ENCODE measurements around the gene PTPRK.

PTPRK gene

DNA sequence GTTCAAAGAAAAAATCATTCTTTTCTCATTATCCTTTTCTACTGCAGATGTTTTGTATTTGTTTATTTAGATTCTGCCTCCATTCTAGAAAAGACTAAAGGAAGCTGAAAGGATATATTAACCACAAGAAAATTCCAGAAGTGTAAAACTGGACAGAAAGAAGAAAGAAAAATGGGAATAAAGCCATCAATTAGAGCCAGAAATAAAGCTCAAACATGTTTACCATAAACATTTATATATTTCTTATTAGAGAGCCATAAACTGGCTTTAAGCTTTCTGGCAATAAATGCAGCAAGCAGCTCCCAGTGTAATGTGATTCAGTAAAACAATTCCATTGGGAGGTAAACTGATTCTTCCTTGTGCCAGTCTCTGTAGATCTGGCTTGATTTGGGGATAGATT is 244.1 kb downstream of the PTPRK start:
- no peak for DNase-seq

DNA sequence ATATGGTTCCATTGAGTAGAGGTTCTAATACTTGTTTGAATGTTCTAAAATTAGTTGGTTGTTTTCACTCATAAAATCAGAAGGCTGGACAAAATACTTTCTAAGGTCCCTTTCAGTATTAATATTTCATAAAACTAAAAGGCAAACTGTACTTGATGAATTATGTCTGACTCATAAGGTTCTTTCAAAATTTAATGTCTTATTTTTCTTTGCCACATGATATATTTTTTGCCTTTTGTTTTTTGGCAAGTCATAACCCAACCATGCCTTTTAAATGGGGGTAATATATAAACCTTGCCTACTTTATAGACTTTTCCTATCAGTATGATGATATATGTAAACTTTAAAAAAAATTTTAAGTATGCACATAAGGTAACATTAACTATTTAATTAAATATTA is 244.7 kb downstream of the PTPRK start:
- no peak for DNase-seq

DNA sequence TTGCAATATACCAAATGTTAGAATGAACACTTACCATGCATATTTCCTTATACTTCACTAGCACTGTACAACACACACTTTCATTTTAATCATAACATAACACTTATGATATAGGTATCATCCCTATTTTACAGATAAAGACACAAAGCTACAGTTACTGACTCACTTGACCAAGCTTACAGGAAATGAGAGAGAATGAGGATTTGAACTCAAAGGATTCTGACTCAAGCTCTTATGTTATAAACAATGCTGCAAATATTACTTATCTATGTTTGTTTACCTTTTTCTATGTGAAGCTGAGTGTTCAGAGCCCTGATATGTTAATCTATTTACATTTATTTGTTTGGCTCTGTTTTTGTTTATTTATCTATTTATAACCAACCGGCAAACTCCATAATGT is 245.4 kb downstream of the PTPRK start:
- DNase-seq = no peak

DNA sequence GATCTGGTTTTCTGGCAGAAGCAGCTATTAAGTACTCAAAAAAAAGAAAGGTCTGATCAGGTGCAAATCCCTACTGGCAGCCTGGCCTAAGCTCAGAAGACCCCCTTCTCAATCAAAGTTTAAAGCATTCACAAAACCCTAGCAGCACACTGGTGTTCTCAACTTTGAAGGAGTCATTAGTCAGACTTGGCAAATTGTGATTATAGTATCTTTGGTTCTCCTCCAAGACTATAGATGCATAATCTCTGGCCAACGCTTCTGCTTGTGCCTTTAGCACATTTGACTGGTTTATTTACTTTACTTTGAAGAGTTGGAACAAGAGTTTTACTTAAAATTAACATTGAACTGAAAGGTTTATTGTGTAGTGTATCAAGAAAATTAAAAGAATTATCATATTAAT is 248.9 kb downstream of the PTPRK start:
- no peak for DNase-seq

DNA sequence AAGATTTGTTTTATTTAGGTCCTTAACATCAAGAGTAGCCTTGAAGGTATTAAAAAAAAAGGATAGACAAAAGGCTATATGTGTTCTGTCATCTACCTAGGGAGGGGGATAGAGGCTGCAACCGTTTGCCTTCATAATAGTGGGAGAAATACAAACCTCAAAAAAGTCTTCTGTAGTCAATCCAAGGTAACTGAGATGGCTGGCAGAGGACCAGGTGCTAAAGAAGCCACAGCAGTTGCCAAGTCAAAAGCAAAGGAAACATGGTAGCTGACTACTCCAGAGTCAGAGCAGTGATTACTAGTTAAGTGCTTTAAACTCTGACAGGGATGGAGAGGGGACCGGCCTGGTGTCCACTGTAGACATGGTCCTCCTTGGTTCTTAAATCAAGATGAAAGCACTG is 249.4 kb downstream of the PTPRK start:
- DNase-seq = no peak

DNA sequence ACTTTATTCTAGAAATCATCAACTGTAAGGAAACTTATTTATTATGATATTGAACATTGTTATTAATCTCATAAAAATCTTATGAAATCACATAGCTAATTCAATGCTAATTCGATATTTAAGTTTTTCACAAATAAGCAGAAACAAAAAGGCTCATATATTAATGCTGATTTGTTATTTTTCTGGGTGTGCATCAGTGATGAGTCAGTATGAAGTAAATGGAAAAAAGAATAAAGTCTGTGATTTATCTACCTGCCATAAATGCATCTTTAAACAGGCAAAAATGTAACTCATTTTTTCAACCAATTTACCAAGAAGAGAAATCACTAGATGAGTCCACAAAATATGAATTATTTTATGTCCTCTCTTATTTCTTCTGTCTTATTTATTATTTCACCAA is 253.5 kb downstream of the PTPRK start:
- DNase-seq = no peak

DNA sequence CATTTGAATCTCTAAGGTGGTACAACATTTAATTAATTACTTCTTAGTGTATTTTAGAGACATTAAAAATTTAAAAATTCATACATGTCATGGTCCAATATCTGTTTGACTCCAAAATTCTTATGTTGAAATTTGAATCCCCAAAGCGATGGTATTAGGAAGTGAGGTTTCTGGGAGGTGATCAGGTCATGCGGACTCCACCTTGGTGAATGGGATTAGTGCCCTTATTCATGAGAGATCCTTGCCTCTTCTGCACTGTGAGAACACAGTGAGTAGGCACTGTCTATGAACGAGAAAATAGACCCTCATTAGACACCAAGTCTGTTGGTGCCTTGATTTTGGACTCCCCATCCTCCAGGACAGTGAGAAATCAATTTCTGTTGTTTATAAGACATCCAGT is 254.7 kb downstream of the PTPRK start:
- DNase-seq = no peak

DNA sequence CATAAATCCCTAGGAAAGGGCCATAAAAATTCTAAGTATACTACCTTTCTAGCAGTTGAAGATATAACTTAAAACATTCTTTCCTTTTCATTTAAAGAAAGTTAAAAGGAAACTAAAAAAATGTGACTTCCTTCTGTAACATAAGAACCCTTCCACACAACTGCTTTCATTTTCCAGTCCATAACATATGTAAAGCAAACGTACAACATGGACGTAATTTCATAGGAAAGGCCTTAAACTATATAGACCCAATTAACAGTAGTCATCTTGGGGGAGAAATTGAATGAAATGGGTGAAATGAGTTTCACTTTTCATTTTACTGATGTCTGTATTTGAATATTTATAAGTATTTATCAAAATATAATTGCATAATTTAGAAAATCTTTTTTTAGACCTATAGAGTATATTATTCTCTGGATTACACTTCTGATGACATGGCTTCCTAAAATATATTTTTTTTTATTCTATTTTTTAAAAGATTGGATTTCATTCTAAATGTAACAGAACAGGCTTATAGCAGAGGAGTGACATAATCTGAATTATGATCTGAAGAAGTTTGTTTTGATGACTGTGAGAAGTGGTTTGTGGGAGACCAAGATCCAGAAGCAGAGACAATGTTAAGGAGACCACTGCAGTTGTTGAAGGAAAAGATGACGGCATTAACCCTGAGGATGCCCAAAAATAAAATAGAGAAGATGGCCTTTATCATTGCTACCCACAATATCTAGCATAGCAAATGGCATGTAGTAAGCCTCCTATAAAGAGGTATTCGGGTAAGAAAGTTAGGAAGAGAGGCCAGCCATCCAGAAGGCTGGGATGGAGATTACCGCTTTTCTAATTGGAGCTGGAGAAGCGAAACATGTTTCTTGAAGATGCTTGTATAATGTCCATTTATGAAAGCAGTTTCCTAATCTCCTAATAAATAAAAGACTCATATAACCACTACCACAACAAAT is 260.4 kb downstream of the PTPRK start:
- no peak for DNase-seq

DNA sequence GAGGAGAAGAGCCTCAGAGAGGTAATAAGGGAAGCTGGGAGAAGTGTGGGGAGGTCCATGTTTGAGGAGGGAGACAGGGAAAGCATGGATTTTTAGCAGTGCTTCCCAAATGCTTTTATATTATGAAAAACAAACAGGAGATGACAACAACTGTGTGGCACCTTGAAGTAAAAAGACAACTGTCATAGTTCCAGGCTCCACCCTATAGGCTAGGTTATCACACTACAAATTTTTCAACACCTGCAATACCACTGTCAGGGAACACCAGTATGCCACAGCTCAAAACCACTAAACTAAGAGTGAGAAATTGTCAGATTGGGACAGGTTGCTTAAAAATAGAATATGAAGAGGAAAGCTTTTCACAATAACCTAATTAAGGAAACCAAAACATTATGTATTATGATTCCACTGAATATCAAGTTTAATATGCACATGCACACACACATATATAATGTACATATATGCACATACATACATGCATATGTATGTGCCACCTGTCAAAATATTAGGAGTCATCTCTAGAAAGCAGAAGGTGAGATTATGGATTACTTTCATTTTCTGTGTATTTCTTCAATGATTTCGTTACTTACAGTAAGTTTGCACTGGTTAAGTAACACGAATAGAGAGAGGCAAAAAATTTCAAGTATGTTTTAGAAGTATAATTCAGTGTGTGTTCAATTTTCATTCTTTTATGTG is 261.2 kb downstream of the PTPRK start:
- no peak for DNase-seq

DNA sequence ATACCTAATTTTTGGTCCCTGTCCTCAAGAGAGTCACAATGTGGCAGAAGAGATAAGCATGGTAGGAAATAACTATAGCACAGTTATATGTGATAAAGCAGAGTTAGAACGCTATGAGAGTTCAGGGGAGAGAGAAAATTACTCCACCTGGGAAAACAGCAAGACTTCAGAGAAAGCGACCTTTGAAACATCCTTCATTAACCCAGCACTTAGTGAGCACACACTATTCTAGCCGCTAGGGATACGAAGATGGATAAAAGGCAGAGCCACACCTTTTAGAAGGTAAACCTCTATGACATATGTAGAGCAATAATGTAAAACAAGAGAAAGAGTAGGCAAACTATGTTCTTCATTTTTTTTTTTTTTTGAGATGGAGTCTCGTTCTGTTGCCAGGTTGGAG is 264.3 kb downstream of the PTPRK start:
- DNase-seq = no peak

DNA sequence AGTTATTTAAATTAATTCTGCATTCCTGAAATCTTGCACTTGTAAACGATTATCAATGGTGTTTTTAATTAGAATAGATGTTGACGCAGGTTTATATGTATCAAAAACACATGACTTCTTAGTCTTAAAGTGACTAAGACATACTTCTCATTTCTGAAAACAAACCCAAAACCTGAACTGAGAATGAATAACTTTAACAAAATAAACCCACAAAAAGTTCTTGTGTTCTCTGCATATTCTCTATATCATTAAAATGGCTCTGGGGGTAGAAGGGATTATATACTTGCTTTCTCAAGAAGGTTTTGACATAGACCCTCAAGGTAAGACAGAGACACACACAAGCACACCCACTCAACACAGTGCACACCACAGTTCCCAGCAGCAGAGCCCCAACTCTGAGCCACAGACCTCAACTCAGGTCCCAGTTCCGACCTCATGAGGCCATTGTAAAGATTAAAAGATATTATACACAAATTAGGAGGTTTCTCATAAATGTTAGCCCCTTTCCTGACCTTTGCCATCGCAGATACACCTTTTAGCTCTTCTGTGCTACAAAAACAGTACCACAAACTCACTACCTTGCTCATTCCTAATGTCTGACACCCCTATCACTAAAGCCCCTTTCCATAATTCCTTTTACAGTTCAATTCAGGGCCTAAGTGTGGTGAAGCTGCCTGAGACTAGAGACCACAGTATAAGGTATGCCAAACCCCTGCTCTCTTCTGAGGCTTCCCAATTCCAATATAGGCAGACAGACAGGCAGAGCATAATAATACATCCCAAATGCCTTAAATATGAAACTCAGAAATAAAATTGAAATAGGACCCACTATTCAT is 267.8 kb downstream of the PTPRK start:
- no peak for DNase-seq

DNA sequence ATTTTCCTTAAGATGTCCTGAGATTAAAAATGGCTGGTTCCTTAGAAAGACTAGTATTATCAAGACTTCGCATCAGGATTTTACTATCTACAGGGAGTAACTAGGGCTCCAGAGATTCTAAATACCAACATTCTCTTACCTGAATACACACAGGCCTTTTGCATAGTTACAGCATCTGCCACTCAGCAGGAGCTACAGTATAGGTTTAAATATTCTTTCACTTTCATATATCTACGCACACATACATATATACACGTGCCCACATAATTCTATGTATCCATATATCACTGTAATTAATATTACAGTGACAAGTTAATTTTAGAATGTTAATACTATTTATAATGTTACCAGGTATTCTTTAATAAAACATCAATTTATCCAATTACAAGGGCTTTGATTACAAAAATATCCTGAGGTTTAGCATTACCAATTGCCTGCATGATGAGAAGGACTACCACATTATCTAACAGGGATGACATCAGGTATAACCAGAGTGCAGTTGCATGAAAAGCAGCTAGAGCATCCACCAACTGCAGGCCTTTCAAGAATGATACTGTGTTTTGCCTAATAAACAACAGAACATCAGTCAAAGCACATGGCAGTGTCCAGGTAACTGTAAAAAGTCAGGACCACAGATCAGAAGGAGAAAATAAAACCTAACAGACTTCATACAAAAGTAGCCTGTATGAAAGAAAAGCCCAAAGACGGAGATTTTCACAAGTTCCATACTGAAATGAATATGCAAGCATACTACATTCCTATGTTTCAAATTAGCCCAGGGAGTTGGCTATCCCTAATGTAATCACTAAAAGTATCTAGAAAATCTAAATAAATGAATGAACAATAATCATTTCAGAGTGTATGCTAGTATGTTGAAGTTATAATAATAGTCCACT is 268.7 kb downstream of the PTPRK start:
- DNase-seq = no peak

DNA sequence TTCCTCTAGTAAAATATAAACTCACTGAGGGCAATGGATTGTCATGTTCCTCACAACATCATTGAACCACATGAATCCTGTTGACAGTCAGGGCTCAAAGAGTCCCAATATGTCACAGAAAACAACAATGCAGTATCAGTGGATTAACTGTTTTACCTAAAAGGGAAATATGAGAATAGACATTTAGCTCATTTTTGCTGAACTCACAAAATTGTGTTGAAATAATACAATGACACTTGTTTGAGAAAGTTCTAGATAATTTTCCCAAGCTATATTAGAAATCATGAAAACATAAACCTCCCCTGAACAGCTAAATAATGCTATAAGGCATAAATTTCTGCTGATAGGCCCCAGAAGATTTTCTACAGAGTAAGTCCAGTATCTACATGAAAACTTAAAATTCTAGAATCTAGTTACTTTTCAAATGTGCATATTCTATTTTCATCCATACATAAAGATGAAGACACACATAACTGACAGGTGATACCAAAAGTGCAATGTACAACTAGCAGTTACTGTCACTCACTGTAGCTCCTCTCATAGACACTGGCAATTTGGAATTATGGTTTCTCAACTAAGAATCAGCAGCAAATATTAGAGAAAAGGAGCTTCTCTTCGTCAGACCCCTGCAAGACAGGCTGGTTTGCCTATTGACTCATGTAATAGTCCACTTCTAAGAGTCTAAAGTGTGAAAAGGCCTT is 269.9 kb downstream of the PTPRK start:
- DNase-seq = no peak

DNA sequence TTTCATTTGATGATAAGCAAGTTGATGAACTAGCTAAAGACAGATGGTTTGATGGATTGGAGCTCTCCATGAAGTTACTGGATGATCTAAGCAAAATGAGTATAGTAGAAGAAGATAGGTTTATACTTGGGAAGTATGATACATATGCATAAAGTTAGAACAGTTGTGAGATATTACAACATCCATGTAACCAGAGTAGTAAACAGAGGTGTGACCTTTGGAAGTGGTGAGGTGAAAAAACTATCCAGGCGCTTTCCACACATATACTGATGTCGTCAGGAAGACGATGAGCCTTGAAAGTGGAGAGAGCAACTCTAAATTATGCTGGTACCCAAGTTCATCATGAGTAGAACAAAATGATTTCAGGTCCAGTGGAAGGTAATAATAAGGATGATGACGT is 271.0 kb downstream of the PTPRK start:
- DNase-seq = no peak

DNA sequence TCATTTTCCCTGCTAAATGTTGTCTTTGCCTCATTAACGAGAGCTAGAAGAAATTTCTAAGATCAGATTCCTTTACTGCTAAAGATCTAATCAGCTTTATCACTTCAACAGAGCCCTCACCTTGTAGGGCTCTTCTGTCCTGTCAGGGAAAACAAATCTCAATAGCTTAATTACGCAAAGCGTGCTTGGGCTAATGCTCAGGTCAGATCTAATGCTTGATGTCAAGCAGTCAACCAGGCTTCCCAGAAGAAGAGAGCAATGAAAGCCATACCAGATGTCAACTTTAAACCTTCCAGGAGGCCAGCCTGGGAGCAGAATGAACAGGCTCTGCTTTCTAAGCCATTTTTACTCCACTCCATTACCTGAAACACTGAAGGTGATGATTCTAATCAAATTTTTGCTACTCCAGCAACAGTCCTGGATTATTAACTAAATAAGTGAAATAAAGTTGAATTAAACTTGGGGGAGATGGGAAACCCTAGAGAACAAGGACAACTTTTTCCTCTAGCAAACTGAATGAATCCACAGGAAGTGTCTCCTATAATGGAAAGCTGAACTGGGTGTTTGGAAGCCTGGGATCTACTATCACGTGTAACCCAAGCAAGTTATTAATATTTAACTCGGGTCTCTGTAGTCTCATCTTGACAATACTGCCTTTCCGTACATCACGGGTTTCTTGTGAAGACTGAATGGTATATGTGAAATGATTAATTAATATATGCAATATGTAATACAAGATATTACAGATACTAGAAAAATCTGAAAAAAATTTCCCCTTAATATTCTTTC is 273.7 kb downstream of the PTPRK start:
- no peak for DNase-seq

DNA sequence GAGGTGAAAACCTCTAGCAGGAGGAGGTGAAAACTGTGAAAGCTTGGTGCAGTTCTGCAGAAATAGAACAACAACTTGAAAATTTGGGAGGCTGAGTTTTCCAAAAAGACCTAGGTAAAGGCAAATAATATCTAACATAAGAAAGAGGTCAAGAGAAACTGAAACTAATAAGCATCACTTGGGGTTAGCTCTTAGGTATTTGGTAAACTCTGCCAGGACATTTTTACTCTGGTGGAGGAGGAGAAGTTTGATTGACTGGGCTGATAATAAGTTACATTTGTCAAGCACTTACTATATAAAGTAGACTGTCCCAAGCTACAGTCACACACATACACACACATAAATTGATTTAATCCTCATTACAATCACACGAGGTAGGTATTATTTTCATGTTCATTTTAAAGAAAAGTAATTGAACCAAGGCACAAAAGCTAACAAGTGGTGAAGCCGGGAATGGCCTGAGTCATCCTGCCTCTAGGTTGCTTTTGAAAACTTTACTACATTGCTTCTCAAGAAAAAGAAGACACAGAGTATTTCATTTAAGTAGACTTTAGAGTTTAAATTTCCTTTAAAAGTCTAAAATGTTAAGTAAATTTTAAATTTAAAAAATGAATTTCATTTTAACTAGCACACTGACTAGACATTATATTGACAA is 275.5 kb downstream of the PTPRK start:
- DNase-seq = no peak

DNA sequence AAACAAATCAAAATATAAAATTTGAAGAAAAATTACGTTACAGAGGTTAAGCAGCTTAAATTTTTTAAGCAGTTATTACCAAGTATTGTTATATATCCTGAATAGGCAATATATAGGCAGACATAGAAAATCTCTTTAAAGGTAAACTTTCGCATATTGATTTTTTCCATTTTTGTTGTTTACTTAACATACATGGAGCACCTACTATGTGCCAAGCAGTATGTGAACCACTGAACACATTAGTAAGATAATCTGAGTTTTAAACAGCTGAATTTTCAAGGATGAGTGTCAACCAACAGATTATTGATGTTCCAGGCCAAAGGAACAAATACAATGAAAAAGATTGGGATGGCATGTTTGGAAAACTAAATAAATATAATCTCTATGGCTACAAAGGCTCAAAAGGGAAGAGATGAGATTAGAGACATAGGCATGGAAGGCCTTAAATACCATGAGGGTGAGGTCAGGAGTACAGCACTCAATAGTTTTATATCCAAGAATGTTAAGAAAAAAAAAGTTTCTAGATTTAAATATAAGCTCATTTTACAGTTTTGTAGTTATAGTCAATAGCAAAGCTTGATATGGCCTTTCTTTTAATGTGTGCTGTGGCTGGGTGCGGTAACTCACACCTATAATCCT is 277.5 kb downstream of the PTPRK start:
- DNase-seq = no peak

DNA sequence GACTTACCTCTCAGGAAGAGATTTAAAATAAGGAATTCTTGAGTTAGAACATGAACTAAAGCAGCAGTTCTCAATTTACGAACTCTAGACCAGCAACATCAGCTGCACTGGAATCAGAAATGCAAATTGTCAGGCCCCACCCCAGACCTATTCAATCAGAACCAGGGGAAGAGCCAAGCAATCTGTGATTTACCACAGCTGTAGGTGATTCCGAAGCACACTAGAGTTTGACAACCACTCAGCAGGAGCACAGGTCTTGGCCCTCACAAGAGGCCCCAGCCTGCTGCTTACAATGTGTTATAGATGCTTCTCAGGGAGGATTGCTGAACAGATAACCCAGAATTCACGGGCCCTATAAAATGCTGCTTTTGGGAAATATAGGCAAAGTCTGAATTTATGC is 279.2 kb downstream of the PTPRK start:
- no peak for DNase-seq

DNA sequence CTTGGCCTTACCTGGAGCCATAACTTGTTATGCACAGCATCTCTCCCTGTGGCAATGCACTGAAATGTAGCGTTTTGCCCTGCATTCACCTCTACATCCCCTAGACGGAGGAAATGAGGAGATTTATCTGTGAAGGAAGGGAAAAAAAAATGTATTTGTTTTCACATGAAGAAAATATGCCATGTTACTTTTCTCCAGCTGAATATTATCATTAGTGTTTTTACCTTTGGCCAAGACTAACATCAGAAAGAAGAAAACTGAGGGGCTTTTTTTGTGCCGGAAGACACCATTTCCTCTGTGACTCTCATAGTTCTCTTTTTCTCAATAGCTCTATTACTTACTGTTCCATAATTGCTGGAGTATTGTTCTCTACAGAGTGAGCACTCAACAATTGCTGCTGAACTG is 280.4 kb downstream of the PTPRK start:
- DNase-seq = no peak

DNA sequence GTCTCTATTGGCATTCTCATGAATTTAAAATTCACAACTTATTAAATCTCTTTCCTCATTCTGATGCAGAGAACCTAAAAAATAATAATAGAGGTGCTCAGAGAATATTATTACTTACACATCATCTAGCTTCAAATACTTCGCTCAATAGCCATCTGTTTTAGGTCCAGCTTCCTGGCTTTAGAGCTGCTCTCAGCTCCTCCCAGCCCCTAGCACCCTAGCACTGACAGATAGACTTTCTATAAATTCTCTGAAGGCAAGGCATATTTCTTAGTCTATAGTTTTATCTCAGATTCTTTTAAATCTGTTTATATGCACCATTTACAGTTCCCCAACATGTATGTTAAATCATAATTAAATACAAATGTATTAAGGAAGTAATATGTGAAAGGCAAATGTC is 281.3 kb downstream of the PTPRK start:
- DNase-seq = no peak
